Brain microvascular endothelial cell (primary cell): ENCODE results near the gene NRIP3.
A peak's percentile ranks its signal among the peaks of the same experiment; 100 is the strongest.

ENCODE experiments used
- DNase-seq: peaks from one replicate; pipeline ENCODE4 v3.0.0-alpha.2; 2020
- H3K27ac ChIP-seq: fragments of 250-450 bp; sonication (Bioruptor Pico); 2 replicates; pipeline ENCODE4 v1.5.1; 2020; ENCODE audit warnings: mild to moderate bottlenecking, moderate library complexity
- H3K27me3 ChIP-seq: fragments of 250-450 bp; sonication (Bioruptor Pico); replicated peaks from 2 replicates; pipeline ENCODE4 v1.5.1; 2020; ENCODE audit warnings: mild to moderate bottlenecking
- H3K36me3 ChIP-seq: fragments of 250-450 bp; sonication (Bioruptor Pico); replicated peaks from 2 replicates; pipeline ENCODE4 v1.5.1; 2020; ENCODE audit warnings: mild to moderate bottlenecking
- H3K4me3 ChIP-seq: 2 replicates; pipeline ENCODE4 v1.5.1; 2011; ENCODE audit warnings: low read depth, mild to moderate bottlenecking, control low read depth, low read length, moderate library complexity
- CTCF ChIP-seq: IDR thresholded peaks from 2 replicates; pipeline ENCODE4 v1.5.1; 2011; ENCODE audit warnings: low read depth, mild to moderate bottlenecking, moderate library complexity, low read length, control low read depth, inconsistent platforms; ENCODE audit errors: missing control alignments
- in situ Hi-C: cut with HindIII; loops from 2 replicates; pipeline ENCODE4 v1.10.0; 2017; ENCODE audit warnings: low sequenced_read_pairs, low pct_ligation_motif_present

NRIP3 gene

GRCh38 chr11:9003573-9004182 is at the start of gene NRIP3:
Gene NRIP3 (minus strand): TSS chr11:9004001. CDS start chr11:9003935, 66 bp downstream.
- H3K27ac ChIP-seq: peak within 1 kb of the TSS; percentile 1
- peaks cover 14% of the 10 kb centered on the region for H3K27me3 ChIP-seq
- in situ Hi-C loops: no loop called here
- peak; percentile 28 for DNase-seq
- no peak for TF ChIP-seq CTCF
- H3K4me3 ChIP-seq: peak within 1 kb of the TSS; percentile 52
- no peaks in the 10 kb centered on the region for H3K36me3 ChIP-seq

GRCh38 chr11:9052316-9052715 is 48.5 kb upstream of the NRIP3 start:
- DNase-seq: no peak
- in situ Hi-C loops: no loop called here
- Histone ChIP-seq H3K4me3 (no peak overlapping the region), H3K27me3 (no peaks in the 10 kb centered on the region), H3K36me3 (no peaks in the 10 kb centered on the region), H3K27ac (no peak overlapping the region)
- TF ChIP-seq CTCF: no peak

- no peak for DNase-seq
- in situ Hi-C loops: no loop called here
- Histone ChIP-seq H3K27ac (no peak overlapping the region), H3K36me3 (no peaks in the 10 kb centered on the region), H3K27me3 (no peaks in the 10 kb centered on the region), H3K4me3 (no peak overlapping the region)
- no peak for TF ChIP-seq CTCF
These were observed 46.2 kb upstream of the NRIP3 start for GRCh38 chr11:9049959-9050358.

GRCh38 chr11:9047964-9048523 is 44.2 kb upstream of the NRIP3 start:
- no peak for TF ChIP-seq CTCF
- H3K36me3 ChIP-seq: no peaks in the 10 kb centered on the region
- H3K4me3 ChIP-seq: no peak overlapping the region
- DNase-seq: no peak
- H3K27me3 ChIP-seq: no peaks in the 10 kb centered on the region
- no peak overlapping the region for H3K27ac ChIP-seq
- in situ Hi-C loops: no loop called here

GRCh38 chr11:9046481-9046880 is 42.7 kb upstream of the NRIP3 start:
- Histone ChIP-seq H3K4me3 (no peak overlapping the region), H3K27ac (no peak overlapping the region), H3K27me3 (no peaks in the 10 kb centered on the region), H3K36me3 (no peaks in the 10 kb centered on the region)
- no peak for TF ChIP-seq CTCF
- no peak for DNase-seq
- in situ Hi-C loops: no loop called here

- in situ Hi-C loops: no loop called here
- Histone ChIP-seq H3K36me3 (no peaks in the 10 kb centered on the region), H3K4me3 (no peak overlapping the region), H3K27ac (no peak overlapping the region), H3K27me3 (no peaks in the 10 kb centered on the region)
- no peak for TF ChIP-seq CTCF
- DNase-seq: no peak
These were observed 38.7 kb upstream of the NRIP3 start for GRCh38 chr11:9042488-9042887.
